Karpas-422 (cell line): ENCODE measurements around the gene LAMTOR2. TPM values are rescaled to one million over a fixed set of nuclear protein-coding genes. Genes with fewer than 3 reads are reported as not detected.

ENCODE experiments used
- DNase-seq: peaks from one replicate; pipeline ENCODE4 v3.0.0-alpha.2; 2015
- H2AFZ ChIP-seq: fragments of 200-600 bp; sonication (generic); 2 replicates; pipeline ENCODE4 v1.6.1; 2014; ENCODE audit warnings: antibody characterized with exemption, low read length, mixed read lengths
- H3K27ac ChIP-seq: fragments of 200-600 bp; sonication (generic); 2 replicates; pipeline ENCODE4 v1.5.1; 2014; ENCODE audit warnings: mild to moderate bottlenecking, low read length, moderate library complexity
- H3K27me3 ChIP-seq: fragments of 200-600 bp; sonication (generic); 2 replicates; pipeline ENCODE4 v1.6.1; 2014; ENCODE audit warnings: low read length, mixed read lengths
- H3K36me3 ChIP-seq: fragments of 200-600 bp; sonication (generic); 2 replicates; pipeline ENCODE4 v1.6.1; 2014; ENCODE audit warnings: low read length, mixed read lengths; ENCODE audit not compliant: insufficient read depth
- H3K4me1 ChIP-seq: fragments of 200-600 bp; sonication (generic); 2 replicates; pipeline ENCODE4 v1.6.1; 2014; ENCODE audit warnings: mild to moderate bottlenecking, low read length, mixed read lengths
- H3K4me2 ChIP-seq: fragments of 200-600 bp; sonication (generic); 2 replicates; pipeline ENCODE4 v1.6.1; 2014; ENCODE audit warnings: low read length, low read depth, mild to moderate bottlenecking; ENCODE audit not compliant: poor library complexity, severe bottlenecking
- H3K4me3 ChIP-seq: fragments of 200-600 bp; sonication (generic); 2 replicates; pipeline ENCODE4 v1.5.1; 2014; ENCODE audit warnings: mild to moderate bottlenecking, antibody characterized with exemption, low read length, mixed read lengths
- H3K79me2 ChIP-seq: fragments of 200-600 bp; sonication (generic); 2 replicates; pipeline ENCODE4 v1.6.1; 2014; ENCODE audit warnings: mild to moderate bottlenecking, low read length, mixed read lengths
- H3K9ac ChIP-seq: fragments of 200-600 bp; sonication (generic); 2 replicates; pipeline ENCODE4 v1.6.0; 2014; ENCODE audit warnings: low read length
- H3K9me2 ChIP-seq: fragments of 200-600 bp; sonication (generic), shearing (Covaris generic); replicated peaks from 2 replicates; pipeline ENCODE4 v1.6.0; 2014; ENCODE audit warnings: mild to moderate bottlenecking, low read length, moderate library complexity; ENCODE audit not compliant: insufficient read depth
- H3K9me3 ChIP-seq: fragments of 300-700, 200-600 bp; sonication (generic); 2 replicates; pipeline ENCODE4 v1.6.1; 2014; ENCODE audit warnings: low read length, mixed read lengths
- H4K20me1 ChIP-seq: fragments of 200-600 bp; sonication (generic); 2 replicates; pipeline ENCODE4 v1.6.1; 2014; ENCODE audit warnings: mild to moderate bottlenecking, antibody characterized with exemption, low read length, low read depth; ENCODE audit not compliant: insufficient read depth
- total RNA-seq: library from RNA; depleted of rRNA; stranded (reverse); fragments of >200 nt; shearing (Covaris generic); gene quantifications from 2 replicates; pipeline ENCODE4 v1.2.3, GENCODE V29; 2014; ENCODE audit warnings: low replicate concordance

Gene LAMTOR2
- total RNA-seq, 1 experiment from 2014 or later = 106 TPM

DNA sequence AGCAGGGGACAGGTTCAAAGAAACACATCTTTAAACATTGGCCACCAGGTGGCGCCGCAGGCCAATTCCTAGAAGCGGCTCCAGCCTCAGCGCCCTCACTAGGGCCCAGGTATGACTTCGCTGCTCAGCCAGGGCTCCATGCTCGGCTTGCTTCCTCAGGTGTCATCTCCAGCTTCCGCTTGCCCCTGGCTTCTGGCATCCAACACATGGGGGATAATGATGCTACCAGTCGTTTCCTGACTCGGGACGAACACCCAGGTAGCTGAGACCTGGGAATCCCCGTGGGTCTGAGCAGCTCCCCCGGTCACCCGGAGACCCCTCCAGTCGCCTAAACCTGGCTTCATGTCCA is 36.2 kb downstream of the LAMTOR2 start:
- Histone ChIP-seq H3K9ac (no peak overlapping the region), H2AFZ (no peak overlapping the region), H3K27ac (no peak overlapping the region), H3K36me3 (no peaks in the 10 kb centered on the region), H3K9me2 (no peaks in the 10 kb centered on the region), H3K4me2 (no peak overlapping the region), H3K9me3 (no peaks in the 10 kb centered on the region), H3K27me3 (no peaks in the 10 kb centered on the region), H3K4me1 (peaks cover 14% of the 10 kb centered on the region), H3K79me2 (no peaks in the 10 kb centered on the region), H4K20me1 (no peaks in the 10 kb centered on the region), H3K4me3 (no peak overlapping the region)
- DNase-seq = peak; percentile 95

DNA sequence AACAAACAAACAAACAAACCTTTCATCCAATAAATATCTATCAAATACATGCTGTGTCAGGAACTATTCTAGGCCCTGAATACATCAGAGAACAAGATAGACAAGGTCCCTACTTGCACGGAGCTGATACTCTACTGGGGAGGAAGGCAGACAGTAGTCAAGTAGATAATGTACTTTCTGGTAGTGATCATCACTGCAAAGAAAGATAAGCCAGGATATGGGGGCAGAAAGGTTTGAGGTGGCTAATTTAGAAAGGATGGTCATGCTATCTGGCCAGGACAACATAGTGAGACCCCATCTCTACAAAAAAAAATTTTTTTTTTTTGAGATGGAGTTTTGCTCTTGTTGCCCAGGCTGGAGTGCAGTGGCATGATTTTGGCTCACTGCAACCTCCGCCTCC is 37.0 kb downstream of the LAMTOR2 start:
- H3K36me3 ChIP-seq = no peaks in the 10 kb centered on the region

DNA sequence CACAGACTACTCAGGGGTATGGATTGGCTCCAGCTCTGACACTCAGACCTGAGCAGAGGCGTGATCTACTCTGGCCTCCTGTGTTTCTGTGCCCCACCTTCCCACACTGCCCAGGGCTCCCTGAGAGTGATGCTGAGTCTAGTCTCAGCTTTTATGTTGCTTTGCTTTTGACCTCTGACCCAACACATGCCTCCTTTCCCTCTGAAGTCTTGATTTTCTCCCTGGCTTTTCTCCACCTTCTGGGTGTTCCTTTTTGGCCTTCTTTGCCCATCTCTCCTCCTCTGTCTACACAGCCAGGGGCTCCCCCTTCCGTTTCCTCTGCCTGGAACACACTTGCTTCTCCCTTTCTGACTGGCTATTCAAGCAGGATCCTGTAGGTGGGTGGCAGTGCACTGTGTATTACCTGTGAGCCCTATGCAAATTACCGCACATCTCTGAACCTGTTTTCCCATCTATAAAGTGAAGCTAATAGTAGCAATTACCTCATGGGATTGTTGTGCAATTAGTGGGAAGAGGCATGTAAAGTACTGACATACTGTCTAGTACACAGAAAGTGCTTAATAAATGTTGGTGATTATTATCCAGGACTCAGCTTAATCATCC is 41.4 kb downstream of the LAMTOR2 start:
- no peaks in the 10 kb centered on the region for H4K20me1 ChIP-seq
- no peak overlapping the region for H2AFZ ChIP-seq
- no peaks in the 10 kb centered on the region for H3K79me2 ChIP-seq
- no peak overlapping the region for H3K27ac ChIP-seq
- no peak overlapping the region for H3K4me2 ChIP-seq
- no peaks in the 10 kb centered on the region for H3K27me3 ChIP-seq
- no peak overlapping the region for H3K9ac ChIP-seq
- H3K9me3 ChIP-seq = no peaks in the 10 kb centered on the region
- peaks cover 8% of the 10 kb centered on the region for H3K4me1 ChIP-seq
- no peak overlapping the region for H3K4me3 ChIP-seq
- DNase-seq = no peak
- H3K36me3 ChIP-seq = no peaks in the 10 kb centered on the region
- no peaks in the 10 kb centered on the region for H3K9me2 ChIP-seq

More for the DNA sequence above, 37.0 kb downstream of the LAMTOR2 start:
- Histone ChIP-seq H3K27ac (no peak overlapping the region), H3K9me2 (no peaks in the 10 kb centered on the region), H4K20me1 (no peaks in the 10 kb centered on the region), H3K9ac (no peak overlapping the region), H3K27me3 (no peaks in the 10 kb centered on the region), H3K79me2 (no peaks in the 10 kb centered on the region), H2AFZ (no peak overlapping the region), H3K4me2 (no peak overlapping the region), H3K4me3 (no peak overlapping the region), H3K4me1 (peaks cover 14% of the 10 kb centered on the region), H3K9me3 (no peaks in the 10 kb centered on the region)
- DNase-seq = no peak

DNA sequence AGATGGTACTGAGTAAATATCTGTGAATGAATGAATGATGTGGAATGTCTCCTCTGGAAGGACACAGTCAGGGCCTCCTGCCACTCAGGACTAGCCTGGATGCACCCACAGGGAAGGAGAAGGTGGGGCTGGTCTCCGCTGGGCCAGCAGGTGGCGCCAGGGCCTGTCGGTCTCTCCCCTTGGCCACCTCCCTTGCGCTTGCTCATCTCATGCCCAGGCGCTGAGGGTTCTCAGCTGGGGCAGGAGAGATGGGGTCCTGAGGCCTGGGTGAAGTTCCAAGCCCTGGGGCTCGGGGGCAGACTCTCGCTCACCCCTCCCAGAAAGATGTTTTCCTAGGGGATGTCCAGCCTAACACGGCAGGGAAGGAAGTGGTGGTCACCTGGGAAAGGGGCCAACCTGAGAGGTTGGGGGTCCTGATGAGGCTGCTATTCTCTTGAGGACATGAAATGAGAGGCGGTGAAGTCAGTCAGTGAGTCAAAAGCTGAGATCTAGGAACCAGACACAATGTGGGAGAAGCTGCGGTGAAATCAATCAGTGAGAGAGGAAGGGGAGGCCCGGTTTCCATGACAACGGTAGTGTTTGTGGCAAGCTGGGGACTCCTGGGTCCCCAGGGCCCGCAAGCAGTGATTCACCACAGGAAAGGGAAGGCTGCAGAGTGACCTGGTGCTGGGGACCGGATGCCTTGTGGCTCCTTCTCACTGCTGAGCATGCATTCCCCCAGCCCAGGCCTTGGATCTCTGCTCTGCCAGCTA is 42.2 kb downstream of the LAMTOR2 start:
- H3K27ac ChIP-seq = no peak overlapping the region
- H3K9me3 ChIP-seq = no peaks in the 10 kb centered on the region
- H3K4me3 ChIP-seq = no peak overlapping the region; the same call in 1 of the 2 replicates
- no peaks in the 10 kb centered on the region for H3K36me3 ChIP-seq
- no peaks in the 10 kb centered on the region for H3K79me2 ChIP-seq
- H3K27me3 ChIP-seq = no peaks in the 10 kb centered on the region
- no peaks in the 10 kb centered on the region for H3K9me2 ChIP-seq
- H3K9ac ChIP-seq = peak overlapping the region; percentile 41
- H4K20me1 ChIP-seq = no peaks in the 10 kb centered on the region
- H3K4me1 ChIP-seq = peaks cover 8% of the 10 kb centered on the region
- peak; percentile 93 for DNase-seq
- H3K4me2 ChIP-seq = peak overlapping the region; percentile 51
- H2AFZ ChIP-seq = no peak overlapping the region

DNA sequence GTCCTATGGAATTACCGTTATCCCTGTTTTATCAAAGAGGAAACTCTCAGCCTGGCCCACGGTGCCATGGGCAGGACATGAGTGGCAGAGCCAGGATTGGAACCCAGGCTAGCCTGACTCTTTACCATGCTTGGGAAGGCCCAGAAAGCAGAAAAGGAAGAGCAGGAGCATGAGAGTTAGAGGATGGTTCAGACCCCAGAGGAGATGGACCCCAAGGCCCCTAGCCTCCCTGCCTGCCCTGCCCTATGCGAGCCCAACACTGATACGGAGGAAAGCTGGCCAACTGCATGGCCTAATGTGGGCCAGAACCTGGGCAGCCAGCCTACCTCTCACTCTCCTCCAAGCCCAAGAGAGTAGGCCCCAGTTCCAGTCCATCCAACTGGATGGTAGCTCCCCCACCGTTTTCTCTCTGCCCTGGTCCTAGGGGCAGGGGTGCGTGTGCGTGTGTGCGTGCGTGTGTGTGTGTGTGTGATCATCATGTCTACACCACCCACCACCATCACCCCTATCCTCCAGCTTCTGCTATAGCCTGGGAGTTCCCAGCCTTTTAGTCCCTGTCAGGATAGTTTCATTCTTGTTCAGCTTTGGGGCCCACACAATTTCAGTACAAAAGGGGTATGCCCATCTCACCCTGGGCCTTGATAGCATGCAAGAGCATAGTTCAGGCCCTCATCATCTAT is 43.1 kb downstream of the LAMTOR2 start:
- no peak overlapping the region for H3K27ac ChIP-seq
- H3K79me2 ChIP-seq = no peaks in the 10 kb centered on the region
- H3K9me3 ChIP-seq = no peaks in the 10 kb centered on the region
- H3K4me3 ChIP-seq = no peak overlapping the region
- no peaks in the 10 kb centered on the region for H3K27me3 ChIP-seq
- no peaks in the 10 kb centered on the region for H3K36me3 ChIP-seq
- H3K4me2 ChIP-seq = no peak overlapping the region
- peaks cover 8% of the 10 kb centered on the region for H3K4me1 ChIP-seq
- H4K20me1 ChIP-seq = no peaks in the 10 kb centered on the region
- no peak overlapping the region for H3K9ac ChIP-seq
- no peak for DNase-seq
- no peak overlapping the region for H2AFZ ChIP-seq
- H3K9me2 ChIP-seq = no peaks in the 10 kb centered on the region

DNA sequence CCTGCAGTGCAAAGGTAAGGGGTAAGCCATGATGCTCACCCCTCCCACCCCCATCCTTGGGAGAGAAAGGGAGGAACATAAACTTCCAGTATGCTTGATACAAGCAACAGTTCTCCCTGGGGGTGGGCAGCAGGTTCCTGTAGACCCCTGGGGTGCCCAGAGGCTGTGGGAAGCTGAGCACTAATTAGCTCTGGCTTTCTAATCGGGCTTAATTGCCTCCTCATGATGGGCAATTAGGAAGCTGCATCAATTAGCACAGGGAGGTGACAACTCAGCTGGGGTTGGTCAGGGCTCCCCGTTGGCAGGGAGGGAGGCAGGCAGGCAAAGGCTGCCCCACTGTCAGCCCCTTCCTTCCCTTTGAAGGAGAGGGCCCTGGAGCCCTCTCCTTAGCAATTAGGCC is 44.2 kb downstream of the LAMTOR2 start:
- Histone ChIP-seq H3K4me3 (no peak overlapping the region), H4K20me1 (no peaks in the 10 kb centered on the region), H3K36me3 (no peaks in the 10 kb centered on the region), H3K27ac (no peak overlapping the region), H3K9me3 (no peaks in the 10 kb centered on the region), H3K4me2 (no peak overlapping the region), H3K4me1 (peaks cover 11% of the 10 kb centered on the region), H3K79me2 (no peaks in the 10 kb centered on the region), H3K9me2 (no peaks in the 10 kb centered on the region), H2AFZ (no peak overlapping the region), H3K9ac (no peak overlapping the region), H3K27me3 (no peaks in the 10 kb centered on the region)
- no peak for DNase-seq

DNA sequence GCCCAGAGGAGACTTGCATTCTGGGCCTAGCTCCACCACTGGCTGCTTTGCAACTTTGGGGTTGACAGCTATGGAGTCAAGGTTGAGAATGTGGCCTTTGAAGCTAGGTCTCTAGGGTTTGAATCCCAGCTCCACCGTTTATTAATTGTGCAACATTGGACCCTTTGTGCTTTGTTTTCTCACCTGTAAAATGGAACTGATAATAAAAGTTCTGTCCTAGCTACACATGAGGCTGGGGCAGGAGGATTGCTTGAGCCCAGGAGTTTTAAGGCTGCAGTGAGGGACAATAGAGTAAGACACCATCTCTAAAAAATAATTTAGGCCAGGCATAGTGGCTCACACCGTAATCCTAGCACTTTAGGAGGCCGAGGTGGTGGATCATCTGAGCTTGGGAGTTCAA is 44.7 kb downstream of the LAMTOR2 start:
- no peak overlapping the region for H3K4me2 ChIP-seq
- no peak overlapping the region for H3K9ac ChIP-seq
- no peak overlapping the region for H2AFZ ChIP-seq
- no peaks in the 10 kb centered on the region for H3K9me2 ChIP-seq
- no peaks in the 10 kb centered on the region for H3K9me3 ChIP-seq
- H3K27ac ChIP-seq = no peak overlapping the region
- H3K79me2 ChIP-seq = no peaks in the 10 kb centered on the region
- H3K27me3 ChIP-seq = no peaks in the 10 kb centered on the region
- no peak for DNase-seq
- no peaks in the 10 kb centered on the region for H4K20me1 ChIP-seq
- H3K36me3 ChIP-seq = no peaks in the 10 kb centered on the region
- no peak overlapping the region for H3K4me3 ChIP-seq
- H3K4me1 ChIP-seq = peaks cover 16% of the 10 kb centered on the region

DNA sequence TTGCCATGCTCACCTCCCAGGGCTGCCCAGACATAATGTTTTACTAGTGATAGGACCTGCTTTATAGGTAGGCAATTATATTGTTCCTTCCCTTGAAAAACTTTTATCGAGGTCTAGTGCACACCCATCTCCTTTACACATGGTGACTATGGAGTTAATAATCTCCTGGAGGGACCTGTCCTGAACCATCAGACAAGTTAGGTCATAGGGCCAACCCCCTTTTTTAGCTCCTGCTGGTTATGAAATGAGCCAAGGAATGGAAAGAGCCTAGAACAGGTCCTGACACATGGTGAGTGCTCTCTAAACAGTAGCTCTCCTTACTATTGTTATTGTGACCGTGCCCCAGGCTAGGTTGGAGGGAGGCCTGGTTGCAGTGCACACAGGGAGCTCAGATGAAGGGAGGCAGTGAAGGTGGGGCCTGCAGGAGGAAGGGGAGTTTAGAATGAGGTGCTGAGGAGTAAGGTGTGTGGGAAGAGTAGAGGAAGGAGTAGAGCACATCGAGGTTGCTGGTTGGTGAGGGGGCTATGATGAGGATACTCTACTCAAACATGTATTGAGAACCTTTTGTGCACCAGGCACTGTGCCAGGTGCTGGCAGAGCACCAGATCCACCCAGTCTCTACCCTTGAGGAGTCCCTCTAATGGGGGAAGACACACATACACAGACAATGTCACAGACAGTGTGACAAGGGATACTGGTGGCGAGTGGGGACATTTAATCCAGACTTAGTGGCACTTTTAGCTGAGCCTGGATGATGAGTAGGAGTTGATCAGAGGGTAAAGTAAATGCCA is 45.8 kb downstream of the LAMTOR2 start:
- H3K4me3 ChIP-seq = no peak overlapping the region
- no peak overlapping the region for H3K27ac ChIP-seq
- DNase-seq = no peak
- H3K9me3 ChIP-seq = no peaks in the 10 kb centered on the region
- H3K4me2 ChIP-seq = no peak overlapping the region
- peaks cover 27% of the 10 kb centered on the region for H3K4me1 ChIP-seq
- H4K20me1 ChIP-seq = no peaks in the 10 kb centered on the region
- H3K79me2 ChIP-seq = no peaks in the 10 kb centered on the region
- no peaks in the 10 kb centered on the region for H3K27me3 ChIP-seq
- H2AFZ ChIP-seq = no peak overlapping the region
- H3K9me2 ChIP-seq = no peaks in the 10 kb centered on the region
- H3K36me3 ChIP-seq = no peaks in the 10 kb centered on the region
- no peak overlapping the region for H3K9ac ChIP-seq
